GM21576 (cell line): ENCODE results near the gene CTCF.
A peak's percentile ranks its signal among the peaks of the same experiment; 100 is the strongest.

ENCODE experiments used
- ATAC-seq: cut with Tn5 transposase; IDR thresholded peaks from one replicate; pipeline ENCODE4 v1.9.1; 2021; ENCODE audit warnings: mild to moderate bottlenecking, moderate library complexity; ENCODE audit not compliant: unreplicated experiment

The CTCF gene

GRCh38 chr16:67662653-67663010, 100.3 kb downstream of the CTCF start:
- ATAC-seq: no peak

- no peak for ATAC-seq
Observed at GRCh38 chr16:67663151-67663876, 101.0 kb downstream of the CTCF start.

GRCh38 chr16:67663877-67664222, 101.5 kb downstream of the CTCF start:
- ATAC-seq: no peak

GRCh38 chr16:67664258-67664657, 101.9 kb downstream of the CTCF start:
- no peak for ATAC-seq

GRCh38 chr16:67664871-67665270, 102.5 kb downstream of the CTCF start:
- no peak for ATAC-seq

- ATAC-seq: no peak
Observed at GRCh38 chr16:67665598-67665997, 103.3 kb downstream of the CTCF start.

- no peak for ATAC-seq
Observed at GRCh38 chr16:67666032-67666551, 103.8 kb downstream of the CTCF start.

- peak; percentile 52 for ATAC-seq
Observed at GRCh38 chr16:67666559-67667452, 104.5 kb downstream of the CTCF start, which contains the start of the genes C16orf86 and ENKD1. C16orf86 (plus strand) TSS chr16:67666814; CDS start chr16:67666971, 157 bp downstream. ENKD1 (minus strand) TSS chr16:67666750; CDS start chr16:67666442, 308 bp downstream.

- no peak for ATAC-seq
Observed at GRCh38 chr16:67667453-67667816, 105.1 kb downstream of the CTCF start.

- ATAC-seq: peak; percentile 65
Observed at GRCh38 chr16:67667817-67668494, 105.6 kb downstream of the CTCF start.

- no peak for ATAC-seq
Observed at GRCh38 chr16:67668495-67669157, 106.3 kb downstream of the CTCF start.

GRCh38 chr16:67669499-67670101, 107.3 kb downstream of the CTCF start:
- ATAC-seq: no peak

GRCh38 chr16:67672306-67672705, 110.0 kb downstream of the CTCF start:
- no peak for ATAC-seq

- no peak for ATAC-seq
Observed at GRCh38 chr16:67672739-67673662, 110.7 kb downstream of the CTCF start.

- ATAC-seq: no peak
Observed at GRCh38 chr16:67673712-67674580, 111.6 kb downstream of the CTCF start.

GRCh38 chr16:67674851-67675578, 112.7 kb downstream of the CTCF start:
- no peak for ATAC-seq

GRCh38 chr16:67675579-67675935, 113.2 kb downstream of the CTCF start:
- no peak for ATAC-seq

GRCh38 chr16:67675999-67676398, 113.7 kb downstream of the CTCF start:
- no peak for ATAC-seq
